Ammon's horn (tissue), 1 donor: Measurements from ENCODE around the gene TTLL5.
"Not testable (repeated sequence)": the region's sequence is repeated elsewhere in the genome, so short reads cannot be mapped to it uniquely, and the experiment has no call there.

Source experiments
- DNase-seq: peaks from one replicate; pipeline ENCODE4 v3.0.0-alpha.2; 2016; ENCODE audit warnings: low spot score

Gene TTLL5

GRCh38 chr14:75832621-75833297, 171.7 kb downstream of the TTLL5 start:
- no peak for DNase-seq

GRCh38 chr14:75833326-75834020, 172.4 kb downstream of the TTLL5 start:
- no peak for DNase-seq

GRCh38 chr14:75835156-75835725, 174.2 kb downstream of the TTLL5 start:
- no peak for DNase-seq

GRCh38 chr14:75835737-75836136, 174.7 kb downstream of the TTLL5 start:
- DNase-seq: no peak

GRCh38 chr14:75837151-75837787, 176.2 kb downstream of the TTLL5 start:
- no peak for DNase-seq

- no peak for DNase-seq
Measured at GRCh38 chr14:75840911-75841310, 179.9 kb downstream of the TTLL5 start.

GRCh38 chr14:75842551-75842950, 181.5 kb downstream of the TTLL5 start:
- no peak for DNase-seq

GRCh38 chr14:75844486-75844885, 183.4 kb downstream of the TTLL5 start:
- DNase-seq: no peak

GRCh38 chr14:75845136-75845804, 184.2 kb downstream of the TTLL5 start:
- no peak for DNase-seq

GRCh38 chr14:75846694-75847093, 185.6 kb downstream of the TTLL5 start:
- DNase-seq: not testable (repeated sequence)

- DNase-seq: no peak
Measured at GRCh38 chr14:75847584-75847983, 186.5 kb downstream of the TTLL5 start.

- DNase-seq: no peak
Measured at GRCh38 chr14:75848167-75848913, 187.3 kb downstream of the TTLL5 start.

GRCh38 chr14:75849300-75849895, 188.4 kb downstream of the TTLL5 start:
- no peak for DNase-seq

- DNase-seq: no peak
Measured at GRCh38 chr14:75851574-75851866, 190.5 kb downstream of the TTLL5 start.

GRCh38 chr14:75854111-75854799, 193.2 kb downstream of the TTLL5 start:
- no peak for DNase-seq

- DNase-seq: no peak
Measured at GRCh38 chr14:75857199-75857598, 196.2 kb downstream of the TTLL5 start.

GRCh38 chr14:75858362-75858761, 197.3 kb downstream of the TTLL5 start:
- no peak for DNase-seq

- no peak for DNase-seq
Measured at GRCh38 chr14:75859746-75860145, 198.7 kb downstream of the TTLL5 start.

GRCh38 chr14:75860561-75861160, 199.6 kb downstream of the TTLL5 start:
- no peak for DNase-seq

- DNase-seq: no peak
Measured at GRCh38 chr14:75861161-75861621, 200.1 kb downstream of the TTLL5 start.
